GM18867 (cell line): ENCODE results near the gene PLEKHA8.

Experiments used
- ATAC-seq: cut with Tn5 transposase; IDR thresholded peaks from one replicate; pipeline ENCODE4 v1.9.1; 2021; ENCODE audit warnings: mild to moderate bottlenecking, moderate library complexity; ENCODE audit not compliant: unreplicated experiment

The PLEKHA8 gene

DNA sequence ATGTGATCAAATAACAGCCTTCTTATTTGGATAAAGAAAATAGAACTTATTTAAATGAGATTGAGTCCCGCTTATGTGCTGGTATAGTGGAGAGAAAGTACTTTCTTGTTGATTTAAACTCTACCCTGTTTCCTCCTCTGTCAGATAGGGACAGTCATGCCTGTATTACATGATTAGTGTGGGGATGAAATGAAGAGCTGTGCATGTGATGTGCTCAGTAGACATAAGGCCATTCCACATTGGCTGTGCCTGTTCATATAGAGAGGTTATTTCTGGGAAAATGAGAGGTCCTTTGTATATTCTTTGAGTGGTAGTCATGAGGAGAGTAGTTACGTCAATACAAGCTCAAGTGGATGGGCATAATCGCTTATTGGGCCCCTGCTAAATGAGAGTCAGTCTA, 112.2 kb downstream of the PLEKHA8 start:
- no peak for ATAC-seq

GRCh38 chr7:30142710-30143109, 114.5 kb downstream of the PLEKHA8 start:
- ATAC-seq: no peak

GRCh38 chr7:30143748-30144251, 115.6 kb downstream of the PLEKHA8 start:
- ATAC-seq: no peak

GRCh38 chr7:30144657-30145306, 116.6 kb downstream of the PLEKHA8 start:
- ATAC-seq: no peak

GRCh38 chr7:30145426-30145970, 117.3 kb downstream of the PLEKHA8 start:
- no peak for ATAC-seq

DNA sequence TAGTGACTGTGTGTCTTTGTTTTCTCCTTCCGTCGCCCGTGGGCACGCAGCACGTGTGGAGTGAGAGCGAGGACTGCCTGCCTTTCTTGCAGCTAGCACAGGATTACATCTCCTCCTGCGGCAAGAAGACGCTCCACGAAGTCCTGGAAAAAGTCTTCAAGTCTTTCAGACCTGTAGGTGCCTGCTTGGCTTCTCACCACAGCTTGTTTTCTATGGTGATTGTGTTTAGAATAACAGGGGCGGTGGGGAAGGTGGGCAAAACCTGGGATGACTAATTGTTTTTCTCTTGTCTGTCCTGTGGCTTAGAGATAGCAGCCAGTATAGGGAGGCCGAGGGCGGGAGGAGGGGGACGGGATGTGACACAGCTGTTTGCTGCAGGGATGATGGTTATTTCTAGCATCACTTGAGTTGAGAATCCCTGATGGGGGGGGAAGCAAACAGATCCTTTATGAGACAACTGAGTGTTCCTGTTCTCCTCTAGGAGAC, 118.0 kb downstream of the PLEKHA8 start:
- ATAC-seq: no peak

DNA sequence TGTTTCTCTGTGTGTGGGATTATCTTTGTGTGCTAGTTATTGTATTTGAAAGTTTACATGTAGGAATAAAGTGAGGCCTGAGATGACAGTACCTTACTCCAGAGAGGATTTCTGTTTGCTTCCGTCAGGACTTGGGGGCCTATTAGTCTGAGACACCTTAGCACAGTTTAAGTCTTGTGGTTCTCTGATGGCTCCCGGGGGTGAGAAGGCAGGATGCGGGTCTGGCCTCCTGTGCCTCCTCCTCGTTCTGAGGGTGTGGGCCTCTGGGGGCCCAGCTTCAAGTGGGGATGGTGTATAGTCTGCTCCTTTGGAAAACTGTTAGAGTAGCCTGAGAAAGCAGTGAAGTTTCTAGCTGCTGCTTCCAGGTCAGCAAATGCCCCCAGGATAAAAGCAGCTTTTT, 119.0 kb downstream of the PLEKHA8 start:
- no peak for ATAC-seq

DNA sequence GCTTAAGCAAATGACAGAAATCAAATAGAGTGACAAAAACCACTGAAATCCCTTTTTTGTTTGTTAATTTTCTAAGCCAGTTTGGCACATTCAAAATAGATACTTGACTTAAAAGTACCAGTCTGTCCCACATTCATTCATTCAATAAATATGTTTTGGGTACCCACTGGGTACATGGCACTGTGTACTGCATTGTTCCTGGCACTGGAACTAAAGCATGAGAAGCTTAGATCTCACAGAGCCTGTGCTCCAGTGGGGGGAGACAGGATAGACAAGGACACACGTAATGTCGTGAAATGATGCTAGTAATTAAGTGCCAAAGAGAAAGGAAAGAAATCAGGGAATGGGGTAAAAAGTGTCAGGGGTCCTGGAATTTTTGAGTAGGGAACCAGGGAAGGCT, 119.6 kb downstream of the PLEKHA8 start:
- no peak for ATAC-seq

DNA sequence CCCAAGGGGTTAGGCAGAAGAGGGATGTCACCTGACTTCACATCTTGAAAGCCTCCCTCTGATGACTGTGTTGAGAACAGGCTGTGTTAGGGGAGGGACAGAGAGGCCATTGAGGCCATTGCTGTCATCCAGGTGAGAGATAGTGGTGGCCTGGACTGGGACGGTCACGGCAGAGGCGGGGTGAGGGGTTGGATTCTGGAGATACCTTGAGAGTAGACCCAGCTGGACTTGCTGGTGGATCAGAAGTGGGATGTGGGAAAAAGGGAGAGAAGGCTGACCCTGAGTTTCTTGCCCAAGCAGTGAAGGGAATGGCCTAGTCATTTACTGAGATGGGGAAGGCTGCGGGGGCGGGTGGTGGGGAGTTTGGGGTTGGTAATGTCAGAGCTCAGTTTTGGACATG, 120.2 kb downstream of the PLEKHA8 start:
- ATAC-seq: no peak

DNA sequence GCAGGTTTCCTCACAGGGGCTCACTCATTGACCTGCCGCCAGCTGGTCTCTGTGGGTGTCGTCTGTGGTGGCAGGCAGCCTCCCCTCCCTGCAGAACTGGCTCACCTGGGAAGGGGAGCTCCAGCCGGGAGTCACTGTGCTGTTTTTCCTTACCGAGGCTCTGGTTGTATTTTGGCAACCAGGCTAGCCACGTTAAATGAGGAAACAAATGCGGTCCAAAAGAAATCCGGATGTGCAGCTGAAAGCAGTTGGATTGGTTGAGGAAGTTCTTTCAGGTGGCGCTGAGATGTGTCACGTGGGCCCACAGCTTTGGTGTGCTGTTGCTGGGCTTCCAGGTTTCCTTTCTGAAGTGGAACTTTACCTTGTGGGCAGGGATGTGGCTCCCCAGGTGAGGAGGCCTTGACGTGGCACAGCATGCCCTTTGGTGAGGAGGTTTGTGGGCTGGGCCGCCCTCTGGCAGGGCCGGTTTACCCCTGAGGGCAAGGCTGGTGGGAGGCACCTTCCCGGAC, 120.8 kb downstream of the PLEKHA8 start:
- ATAC-seq: no peak

- no peak for ATAC-seq
Observed at GRCh38 chr7:30149640-30150272, 121.5 kb downstream of the PLEKHA8 start.

- ATAC-seq: no peak
Observed at GRCh38 chr7:30150711-30151110, 122.5 kb downstream of the PLEKHA8 start.

- ATAC-seq: no peak
Observed at GRCh38 chr7:30154111-30154587, 125.9 kb downstream of the PLEKHA8 start.

- ATAC-seq: no peak
Observed at GRCh38 chr7:30155481-30155880, 127.3 kb downstream of the PLEKHA8 start.

DNA sequence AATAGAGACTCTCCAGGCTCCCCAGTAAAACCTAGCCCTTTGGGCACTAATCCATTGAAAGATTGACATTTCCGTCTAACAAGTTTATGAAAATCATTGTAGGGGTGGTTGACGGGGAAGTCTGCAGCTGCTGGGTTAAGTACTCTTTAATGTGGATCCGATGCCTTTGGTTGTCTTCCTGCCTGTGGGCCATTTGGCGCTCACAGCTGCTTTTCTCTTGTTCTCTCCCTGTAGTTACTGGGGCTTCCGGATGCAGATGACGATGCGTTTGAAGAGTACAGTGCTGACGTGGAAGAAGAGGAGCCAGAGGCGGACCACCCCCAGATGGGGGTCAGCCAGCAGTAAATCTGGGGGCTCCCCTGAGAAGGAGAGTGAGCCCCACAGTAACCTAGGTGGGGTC, 129.0 kb downstream of the PLEKHA8 start:
- no peak for ATAC-seq

- no peak for ATAC-seq
Observed at GRCh38 chr7:30159163-30159562, 131.0 kb downstream of the PLEKHA8 start.

- ATAC-seq: no peak
Observed at GRCh38 chr7:30159698-30160143, 131.5 kb downstream of the PLEKHA8 start.

- no peak for ATAC-seq
Observed at GRCh38 chr7:30160329-30160728, 132.1 kb downstream of the PLEKHA8 start.

GRCh38 chr7:30162133-30162532, 133.9 kb downstream of the PLEKHA8 start:
- ATAC-seq: no peak

- peak; percentile 36 for ATAC-seq
Observed at GRCh38 chr7:30162622-30163124, 134.5 kb downstream of the PLEKHA8 start.

DNA sequence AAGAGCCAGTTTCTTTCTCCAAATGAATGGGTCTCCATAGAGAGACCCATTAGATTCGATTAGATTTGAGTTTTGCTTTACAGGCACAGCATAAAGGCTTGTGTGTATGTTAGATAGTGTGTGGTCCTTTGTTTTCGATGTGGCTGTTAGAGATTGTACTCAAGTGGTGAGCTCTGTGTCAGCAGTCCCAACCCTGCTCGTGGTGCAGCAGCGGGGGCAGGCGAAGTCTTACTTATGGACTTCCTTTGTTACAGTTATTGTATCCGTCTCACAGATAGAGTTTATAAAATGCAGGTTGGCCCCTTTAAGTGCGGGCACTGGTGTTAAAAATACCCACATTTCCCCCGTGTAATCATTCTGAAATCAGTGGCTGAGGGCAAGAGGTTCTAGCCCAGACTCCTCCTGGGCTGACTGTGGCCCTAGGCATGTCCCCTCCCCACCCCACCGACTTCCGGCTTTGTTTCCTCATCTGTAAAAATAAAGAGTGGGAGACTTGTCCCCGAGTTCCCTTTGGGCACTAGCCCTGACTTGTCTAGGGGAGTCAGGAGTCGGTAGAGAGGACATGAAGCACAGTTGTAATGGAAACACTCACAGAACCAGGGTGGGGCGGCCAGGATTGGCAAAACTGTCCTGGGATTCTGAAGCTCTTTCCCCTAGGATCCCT, 135.2 kb downstream of the PLEKHA8 start:
- ATAC-seq: peak; percentile 39
